Right renal pelvis (tissue), 4 donors: ENCODE measurements around the gene BPIFB6. TPM values are rescaled to one million over a fixed set of nuclear protein-coding genes. Genes with fewer than 3 reads are reported as not detected.

ENCODE experiments used
- DNase-seq, 4 donors: peaks; one replicate each; pipeline ENCODE4 v3.0.0-alpha.2; 2013; ENCODE audit warnings: low read depth in 4 of 4, low spot score in 3 of 4, missing footprints in 1 of 4
- polyA plus RNA-seq, 4 donors: library from polyadenylated mRNA; unstranded; fragments of 120-200 nt; gene quantifications; one replicate each; pipeline ENCODE4 v1.2.1, GENCODE V29; 2013; ENCODE audit not compliant: insufficient read length in 4 of 4

BPIFB6 gene
- polyA plus RNA-seq, 4 donors: not detected

DNA sequence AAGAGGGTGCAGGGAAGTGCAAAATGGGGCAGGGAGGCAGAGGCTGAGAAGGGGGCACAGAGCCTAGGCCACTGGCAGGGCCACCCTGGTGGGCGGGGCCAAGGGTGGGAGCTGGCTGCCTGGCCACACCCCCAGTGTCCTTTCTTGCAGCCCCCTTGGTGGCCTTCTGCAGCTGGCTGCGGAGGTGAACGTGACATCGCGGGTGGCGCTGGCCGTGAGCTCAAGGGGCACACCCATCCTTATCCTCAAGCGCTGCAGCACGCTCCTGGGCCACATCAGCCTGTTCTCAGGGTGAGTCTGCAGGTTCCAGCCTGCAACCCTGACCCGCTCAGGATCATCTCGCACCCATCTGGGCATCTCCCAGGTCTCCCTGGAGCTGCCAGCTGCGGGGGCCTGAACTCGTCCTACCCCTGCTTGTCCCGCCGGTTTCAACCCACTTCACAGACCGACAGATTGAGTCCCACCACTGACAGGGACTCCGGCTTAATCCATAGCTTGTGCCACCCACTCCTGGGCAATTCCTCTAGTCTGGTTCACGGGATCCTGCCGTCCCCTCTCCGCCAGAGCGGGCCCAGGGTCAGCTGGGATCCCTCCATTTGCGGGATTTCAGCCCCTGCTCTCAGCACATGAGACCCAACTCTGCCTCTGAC lies 28.4 kb downstream of the BPIFB6 start:
- no peak for DNase-seq

DNA sequence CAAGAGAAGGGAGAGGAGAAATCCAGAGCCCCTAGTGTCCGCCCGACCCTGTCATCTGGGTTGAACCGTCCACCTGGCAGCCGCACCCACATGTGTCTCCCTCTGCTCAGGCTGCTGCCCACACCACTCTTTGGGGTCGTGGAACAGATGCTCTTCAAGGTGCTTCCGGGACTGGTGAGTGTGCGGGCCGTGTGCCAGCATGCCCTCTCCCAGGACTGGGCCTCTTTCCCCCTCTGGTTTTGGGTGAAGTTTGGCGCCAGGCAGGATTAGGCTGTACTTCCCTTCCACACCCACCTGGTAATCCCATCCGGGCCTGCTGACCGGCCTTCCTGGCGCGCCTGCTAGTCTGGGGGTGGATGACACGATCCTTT lies 30.2 kb downstream of the BPIFB6 start:
- DNase-seq: no peak

DNA sequence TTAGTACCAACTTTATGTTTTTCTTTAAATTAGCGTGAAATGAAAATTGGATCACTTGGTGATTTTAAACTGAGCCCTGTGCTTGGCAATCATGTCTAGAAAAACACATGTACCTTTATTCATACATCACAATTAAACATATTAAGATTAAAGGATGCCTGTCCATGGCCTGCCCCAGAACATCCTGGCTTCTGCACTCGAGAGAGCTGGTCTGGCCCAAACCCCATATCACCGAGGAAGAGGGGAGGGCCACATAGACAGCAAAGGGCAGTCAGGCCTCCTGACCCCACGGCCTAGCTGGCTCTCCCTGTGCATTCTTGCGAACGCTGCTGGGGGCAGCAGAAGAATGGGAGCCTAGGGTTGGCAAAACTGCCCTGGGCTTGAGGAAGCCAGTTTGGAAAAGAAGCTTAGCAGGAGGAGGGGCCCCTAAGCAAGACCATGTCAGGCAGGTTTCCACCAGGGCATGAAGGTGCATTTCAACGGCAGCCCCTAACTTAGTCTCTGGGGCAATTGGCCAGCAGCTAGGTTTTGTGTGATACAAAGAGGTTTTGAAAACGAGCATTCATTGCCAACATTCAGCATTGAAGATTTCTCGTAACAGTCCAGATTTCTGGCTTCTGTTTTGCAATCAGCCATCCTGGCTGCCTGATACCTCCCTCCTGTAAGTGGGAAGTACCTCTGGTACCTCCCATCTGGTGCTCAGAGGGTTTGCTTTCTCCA lies 30.8 kb downstream of the BPIFB6 start:
- no peak for DNase-seq

DNA sequence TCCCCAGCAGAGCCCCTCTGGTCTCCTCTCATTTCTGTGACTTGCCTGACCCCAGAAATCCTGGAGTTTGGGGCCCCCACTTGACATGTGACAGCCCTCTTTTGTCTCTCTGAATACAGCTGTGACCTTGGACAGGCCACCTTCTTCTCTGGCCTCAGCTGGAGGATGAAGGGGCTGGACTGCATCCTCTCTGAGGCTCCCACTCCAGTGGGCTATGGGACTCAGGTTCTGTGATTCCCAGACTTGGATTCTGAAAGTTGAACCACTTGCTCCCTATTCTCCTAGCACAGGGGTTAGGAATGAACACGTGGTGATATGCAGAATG lies 31.3 kb downstream of the BPIFB6 start:
- no peak for DNase-seq

DNA sequence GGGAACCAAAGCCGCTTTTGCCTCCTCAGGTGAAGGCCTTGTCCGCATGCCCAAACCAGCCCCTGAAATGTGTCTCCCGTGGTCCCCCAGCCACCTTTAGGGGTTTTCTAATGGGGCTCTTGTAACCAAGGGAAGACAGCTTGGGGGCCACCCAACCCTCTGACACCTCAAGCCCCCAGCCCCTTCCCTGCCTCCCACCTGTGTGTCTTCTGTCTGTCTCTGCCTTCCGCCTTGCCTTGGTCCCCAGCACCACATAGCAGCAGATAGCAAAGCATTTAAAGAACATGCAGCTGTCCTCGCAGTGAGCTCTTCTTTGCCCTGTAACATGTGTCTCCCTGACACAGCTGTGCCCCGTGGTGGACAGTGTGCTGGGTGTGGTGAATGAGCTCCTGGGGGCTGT lies 31.8 kb downstream of the BPIFB6 start:
- DNase-seq: no peak

DNA sequence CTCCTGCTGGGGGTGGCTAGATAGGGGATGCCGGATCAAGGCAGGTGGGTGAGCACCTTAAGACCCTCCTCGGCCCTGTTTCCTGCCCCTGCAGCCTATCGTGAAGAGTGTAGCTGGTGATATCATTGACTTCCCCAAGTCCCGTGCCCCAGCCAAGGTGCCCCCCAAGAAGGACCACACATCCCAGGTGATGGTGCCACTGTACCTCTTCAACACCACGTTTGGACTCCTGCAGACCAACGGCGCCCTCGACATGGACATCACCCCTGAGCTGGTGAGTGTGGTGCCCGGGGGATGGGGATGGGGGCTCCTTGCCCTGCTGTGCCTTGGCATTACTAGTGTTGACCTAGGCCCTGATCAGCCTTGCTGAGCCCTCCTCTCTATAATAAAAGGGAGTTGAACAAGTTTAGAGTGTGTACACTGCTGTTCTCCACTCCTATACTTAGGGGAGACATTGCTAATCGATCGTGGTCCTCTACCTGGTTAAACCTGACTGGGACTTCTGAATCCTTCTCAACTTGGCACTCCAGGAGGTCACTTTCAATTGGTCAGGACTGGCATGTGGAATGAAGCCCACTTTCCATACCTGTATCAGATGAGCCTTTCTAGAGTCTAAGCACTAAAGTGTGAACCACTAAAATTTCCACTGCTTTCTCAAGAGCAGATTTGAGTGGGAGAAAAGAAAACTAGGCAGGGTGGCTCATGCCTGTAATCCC lies 33.3 kb downstream of the BPIFB6 start:
- DNase-seq: no peak

DNA sequence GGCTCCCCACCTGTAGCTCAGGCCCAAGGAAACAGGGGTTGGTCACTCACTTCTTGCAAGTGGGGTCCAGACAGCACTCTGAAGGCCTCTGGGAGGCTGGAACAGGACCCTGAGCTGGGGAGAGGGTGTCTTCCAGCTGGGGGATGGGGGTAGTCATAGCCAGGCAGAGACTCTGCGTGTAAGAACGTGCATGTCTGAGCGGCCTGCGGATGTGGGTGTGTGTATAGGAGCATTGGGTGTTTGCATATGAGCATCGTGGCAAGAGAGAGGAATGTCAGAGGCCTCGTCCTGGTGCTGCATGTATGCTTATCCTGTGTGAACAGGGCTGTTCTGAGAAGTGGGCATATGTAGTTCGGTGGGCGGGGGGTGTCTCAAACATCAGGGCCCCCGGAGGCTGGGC lies 34.3 kb downstream of the BPIFB6 start:
- no peak for DNase-seq

DNA sequence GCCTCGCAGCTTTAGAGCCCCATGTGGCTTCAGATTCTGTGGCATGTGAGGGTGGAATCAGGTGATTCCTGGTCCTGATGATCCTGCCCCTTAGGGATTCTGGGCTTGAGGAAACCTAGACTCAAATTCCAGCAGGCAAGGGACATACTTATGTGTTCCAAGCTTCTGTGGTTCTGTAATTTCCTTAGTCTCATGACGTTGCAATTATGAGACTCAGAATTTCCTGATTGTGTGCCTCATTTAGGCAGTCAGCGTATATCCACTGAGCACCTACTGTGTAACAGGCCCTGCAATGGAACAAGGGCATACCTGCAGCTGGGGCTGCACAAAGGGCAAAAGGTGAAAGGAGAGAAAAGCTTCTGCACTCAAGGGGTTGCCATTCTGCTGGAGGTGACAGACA lies 36.4 kb downstream of the BPIFB6 start:
- DNase-seq: no peak

DNA sequence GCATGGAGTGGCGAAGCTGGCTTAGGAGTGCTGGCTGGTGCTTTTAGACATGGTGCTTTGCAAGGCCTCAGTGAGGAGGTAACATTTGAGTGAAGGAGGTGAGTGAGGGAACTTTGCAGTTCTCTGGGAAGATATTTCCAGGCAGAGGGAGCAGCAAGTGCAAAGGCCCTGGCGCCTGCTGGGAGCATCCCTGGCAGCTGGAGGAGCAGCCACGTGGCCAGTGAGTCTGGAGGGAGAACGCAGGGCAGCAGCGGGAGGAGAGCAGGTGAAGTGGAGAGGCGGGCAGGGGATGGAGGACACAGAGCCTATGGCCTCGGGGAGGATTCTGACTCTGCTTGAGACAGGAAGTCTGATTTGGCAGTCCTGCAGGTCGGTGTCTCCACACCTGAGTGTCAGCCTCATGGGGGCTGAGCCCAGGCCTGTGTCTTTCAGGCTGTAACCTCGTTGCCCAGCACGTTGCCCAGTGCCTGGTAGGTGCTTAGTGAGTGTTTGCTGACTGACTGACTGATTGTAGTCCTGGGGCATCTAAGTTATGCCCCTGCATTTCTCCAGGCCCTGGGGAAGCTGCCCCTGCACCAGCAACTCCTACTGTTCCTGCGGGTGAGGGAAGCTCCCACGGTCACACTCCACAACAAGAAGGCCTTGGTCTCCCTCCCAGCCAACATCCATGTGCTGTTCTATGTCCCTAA lies 36.9 kb downstream of the BPIFB6 start:
- DNase-seq: no peak

DNA sequence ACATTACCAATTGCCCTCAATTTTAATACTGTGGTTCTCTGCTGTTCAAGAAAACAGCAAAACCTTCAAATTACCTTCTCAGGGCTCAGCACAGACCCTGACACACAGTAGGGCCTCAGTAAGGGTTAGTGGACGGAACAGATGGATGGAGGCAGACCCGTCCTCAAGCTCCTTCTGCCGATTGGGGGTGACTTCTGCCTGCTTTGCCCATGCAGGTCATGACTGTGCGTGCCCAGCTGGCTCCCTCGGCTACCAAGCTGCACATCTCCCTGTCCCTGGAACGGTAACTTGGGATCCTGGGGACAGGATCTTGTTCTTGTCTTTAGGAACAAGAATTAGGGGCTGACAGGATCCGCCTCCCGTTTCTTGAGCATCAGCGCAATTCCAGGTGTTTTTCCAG lies 38.2 kb downstream of the BPIFB6 start:
- DNase-seq: no peak

DNA sequence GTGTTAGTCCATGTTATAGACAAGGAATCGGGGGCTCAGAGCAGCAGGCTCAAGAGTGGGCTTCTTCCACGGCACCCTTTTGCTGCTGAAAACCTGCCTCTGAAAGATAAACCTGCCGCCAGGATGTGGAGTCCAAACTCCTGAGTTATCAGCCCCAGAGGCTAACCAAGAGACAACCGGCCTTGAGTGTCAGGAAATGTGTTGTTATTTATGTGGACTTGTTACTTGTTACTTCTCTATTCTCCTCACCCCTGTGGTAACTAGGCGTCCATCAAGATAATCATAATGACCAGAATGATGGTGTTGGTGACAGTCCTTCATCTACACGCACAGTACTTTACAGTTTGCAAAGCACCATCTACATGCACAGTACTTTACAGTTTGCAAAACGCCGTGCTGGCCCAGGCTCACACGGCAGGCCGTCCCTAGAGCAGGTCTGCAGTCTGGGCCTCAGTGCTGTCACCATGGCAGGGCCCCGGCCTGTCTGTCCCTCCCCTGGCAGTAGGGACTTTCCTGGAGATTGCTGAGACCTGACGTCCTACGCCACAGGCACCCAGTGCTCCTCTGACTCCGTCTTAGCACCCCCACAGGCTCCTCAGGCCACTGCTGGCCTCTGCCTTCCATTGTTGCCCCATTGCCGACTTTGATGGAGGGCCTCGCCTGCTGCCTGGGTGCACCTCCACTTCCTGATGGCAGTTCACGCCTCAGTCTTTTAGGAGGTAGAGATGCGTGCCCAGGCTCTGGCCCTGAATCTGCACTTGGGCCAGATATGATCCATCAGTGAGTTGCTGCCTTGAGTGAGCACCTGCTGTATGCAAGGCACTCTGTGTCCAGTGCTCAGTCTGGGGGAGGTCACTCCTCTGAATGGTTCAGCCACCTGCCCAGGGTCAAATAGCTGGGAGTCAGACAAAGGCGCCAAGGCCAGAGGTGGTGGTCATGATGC lies 38.9 kb downstream of the BPIFB6 start:
- DNase-seq: no peak

DNA sequence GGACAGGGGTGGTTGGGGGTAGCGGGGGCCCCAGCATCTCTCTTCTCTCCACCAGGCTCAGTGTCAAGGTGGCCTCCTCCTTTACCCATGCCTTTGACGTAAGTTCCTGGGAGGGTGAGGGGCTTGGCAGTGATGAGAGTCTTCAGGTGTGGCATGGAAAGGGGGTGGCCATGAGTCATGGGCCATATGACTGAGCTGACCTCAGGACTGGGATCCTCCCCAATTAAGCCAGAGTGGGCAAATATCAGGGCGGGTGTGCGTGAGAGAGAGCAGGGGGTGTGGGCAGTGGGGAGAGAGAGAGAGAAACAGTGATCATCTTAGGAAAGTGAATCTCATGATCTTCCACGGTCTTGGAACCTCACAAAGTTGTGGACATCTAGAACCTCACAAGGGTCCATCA lies 39.8 kb downstream of the BPIFB6 start:
- DNase-seq: no peak

DNA sequence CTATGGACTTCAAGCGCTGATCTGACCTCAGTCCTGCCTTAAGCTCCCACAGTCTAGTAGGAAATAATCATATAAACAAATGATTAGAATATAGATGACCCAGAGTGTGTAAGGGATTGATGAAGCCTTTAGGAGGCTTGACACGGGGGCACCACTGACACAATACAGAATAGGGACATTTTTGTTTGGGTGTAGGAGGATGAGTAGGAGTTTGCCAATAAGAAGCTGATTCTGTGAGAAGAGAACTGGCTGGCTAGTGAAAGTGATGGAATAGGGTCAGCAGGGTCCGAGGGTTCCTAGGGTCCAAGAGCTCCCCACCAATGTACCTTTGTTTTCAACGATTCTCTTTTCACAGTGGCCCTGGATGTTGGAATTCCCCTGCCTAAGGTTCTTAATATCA lies 40.9 kb downstream of the BPIFB6 start:
- no peak for DNase-seq

DNA sequence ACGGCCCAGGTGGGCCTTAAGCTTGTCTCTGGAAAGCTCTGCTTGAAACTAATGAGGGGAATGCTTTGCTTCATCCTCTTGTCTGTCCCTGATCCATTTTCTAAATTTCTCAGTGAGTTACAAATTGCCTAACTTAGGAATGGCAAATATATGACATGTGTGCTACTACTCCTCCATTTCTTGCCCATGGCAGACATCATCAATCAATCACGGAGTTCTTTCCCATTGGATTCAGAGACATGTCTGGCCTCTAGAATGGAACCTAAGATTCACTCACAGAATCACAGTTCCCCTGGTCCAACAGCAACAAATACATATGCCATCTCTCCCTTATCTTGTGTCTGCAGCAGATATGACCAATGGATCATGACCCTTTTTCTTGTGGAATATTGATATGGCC lies 41.4 kb downstream of the BPIFB6 start:
- DNase-seq: no peak

DNA sequence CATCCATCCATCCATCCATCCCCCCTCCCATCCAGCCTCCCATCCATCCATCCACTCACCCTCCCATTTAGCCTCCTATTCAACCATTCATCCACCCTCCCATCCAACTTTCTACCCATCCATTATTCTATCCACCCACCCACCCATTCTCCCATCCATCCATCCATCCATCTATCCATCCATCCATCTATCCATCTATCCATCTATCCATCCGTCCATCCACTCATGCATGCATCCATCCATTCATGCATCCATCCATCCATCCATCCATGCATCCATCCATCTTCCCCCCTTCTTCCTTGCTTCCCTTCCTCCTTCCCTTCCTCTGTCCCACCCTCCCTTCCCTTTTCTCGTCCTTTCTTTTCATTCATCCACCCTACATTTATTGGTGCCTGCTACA lies 43.2 kb downstream of the BPIFB6 start:
- no peak for DNase-seq

DNA sequence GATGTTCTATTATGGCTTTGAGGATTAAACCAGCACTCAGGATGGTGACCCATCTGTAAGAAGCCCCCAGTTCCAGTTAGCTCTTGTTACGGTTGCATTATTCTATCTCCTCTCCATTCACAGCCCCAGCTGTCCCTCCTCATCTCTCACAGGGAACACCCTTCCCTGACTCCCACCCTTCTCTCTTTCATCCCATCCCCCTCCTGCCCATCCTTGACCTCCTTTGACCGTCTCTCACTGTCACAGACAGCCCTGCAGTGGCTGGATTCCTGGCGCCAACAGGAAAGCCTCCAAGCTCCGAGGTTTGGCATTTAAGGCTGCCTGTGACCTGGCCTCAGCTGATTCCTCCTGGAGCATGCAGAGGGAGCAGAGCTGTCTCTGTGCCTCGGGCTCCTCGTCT lies 43.8 kb downstream of the BPIFB6 start:
- DNase-seq: no peak

DNA sequence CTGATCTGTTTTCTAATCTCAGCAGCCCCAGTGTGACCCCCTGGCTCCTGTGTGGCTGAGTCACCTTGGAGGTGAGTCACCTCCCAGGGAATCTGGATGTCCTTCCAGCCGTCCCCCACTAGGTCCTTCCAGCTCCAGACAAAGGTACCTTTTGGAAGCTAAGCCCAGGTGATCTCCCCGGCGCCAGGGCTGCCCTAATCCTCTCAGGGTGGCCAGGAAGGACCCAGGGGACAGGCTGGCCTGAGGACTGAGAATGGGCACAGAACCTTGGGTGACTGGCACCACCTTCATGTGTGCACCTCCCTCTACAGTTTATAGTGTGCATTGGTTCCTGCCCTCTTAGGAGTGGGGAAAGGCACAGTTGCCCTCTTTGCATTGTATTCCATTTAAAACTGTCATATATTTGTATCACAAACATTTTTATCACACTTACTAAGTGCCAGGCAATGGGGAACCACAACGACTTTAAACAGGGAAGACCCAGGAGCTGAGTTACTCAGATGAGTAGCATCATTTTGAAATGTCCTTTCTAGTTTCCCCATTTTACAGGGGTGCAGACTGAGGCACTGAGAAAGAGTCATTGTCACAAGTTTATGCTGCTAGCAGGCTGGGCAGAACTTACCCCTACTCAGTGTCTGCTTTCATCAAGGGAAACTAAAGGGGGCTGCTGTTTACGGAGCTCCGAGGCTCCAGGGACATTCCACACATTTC lies 45.4 kb downstream of the BPIFB6 start:
- DNase-seq: no peak

DNA sequence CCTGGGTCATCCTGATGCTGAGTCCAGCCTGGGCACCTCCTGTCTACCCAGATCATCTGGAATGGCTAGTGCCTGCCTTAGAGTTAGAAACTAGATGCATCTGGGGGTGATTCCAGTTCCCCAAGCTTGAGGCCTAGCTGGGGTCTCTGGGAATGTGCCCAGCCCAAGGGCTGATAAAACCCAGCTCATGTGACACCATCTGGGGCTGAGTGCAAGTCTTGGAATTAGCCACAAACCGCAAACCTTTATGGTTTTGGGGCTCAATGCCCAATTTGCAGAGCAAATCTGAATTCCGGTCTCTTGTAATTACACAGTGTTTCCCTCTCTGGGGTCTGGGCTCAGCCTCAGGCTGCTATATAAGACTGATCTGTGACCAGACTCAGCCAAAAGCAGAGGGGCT lies 47.8 kb downstream of the BPIFB6 start, which contains the start of gene BPIFB4:
Gene BPIFB4 (plus strand): TSS at position 385 of the 400 bp plus-strand sequence. CDS start 1,884 bp downstream, outside the sequence.
- no peak for DNase-seq

DNA sequence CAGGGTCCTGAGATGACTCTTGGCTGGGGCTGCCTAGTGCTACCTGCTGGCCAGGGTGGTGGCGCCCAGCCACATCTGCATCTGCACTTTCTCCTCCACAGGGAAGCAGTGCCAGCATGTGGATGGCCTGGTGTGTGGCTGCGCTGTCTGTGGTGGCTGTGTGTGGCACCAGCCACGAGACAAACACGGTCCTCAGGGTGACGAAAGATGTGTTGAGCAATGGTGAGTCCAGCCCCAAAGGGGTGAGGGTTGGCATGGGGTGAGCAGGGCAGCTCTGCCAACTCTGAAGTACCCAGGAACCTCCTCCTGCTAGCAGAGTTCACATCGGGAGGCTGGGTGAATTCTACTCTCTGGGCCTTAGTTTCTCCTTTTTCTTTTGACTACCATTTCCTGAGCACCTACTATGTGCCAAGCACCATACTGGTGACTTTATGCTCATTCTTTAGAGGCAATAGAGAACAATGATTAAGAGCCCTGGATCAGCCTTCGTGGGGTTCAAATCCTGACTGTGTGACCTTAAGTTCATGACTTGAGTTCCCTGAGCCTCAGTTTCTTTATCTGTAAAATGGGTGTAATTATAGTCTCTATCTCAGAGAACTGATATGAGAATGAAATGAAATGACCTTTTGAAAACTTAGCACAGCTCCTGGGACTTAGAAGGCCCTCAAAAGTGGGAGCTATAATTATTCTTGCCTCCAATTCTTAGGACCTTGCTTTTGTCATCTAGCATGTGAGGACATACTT lies 50.1 kb downstream of the BPIFB6 start:
- DNase-seq: no peak
